Activated CD4-positive, alpha-beta memory T cell treated with anti-CD3 and anti-CD28 coated beads for 36 hours (primary cell): ENCODE measurements around the gene GATAD2B. TPM values are rescaled to one million over a fixed set of nuclear protein-coding genes. Genes with fewer than 3 reads are reported as not detected.
A peak's percentile ranks its signal among the peaks of the same experiment; 100 is the strongest.

ENCODE experiments used
- CTCF ChIA-PET: fragments of 350-600 bp; sonication (Branson Sonifier 250); formaldehyde crosslinking; loops from one replicate; lab custom pipeline; 2021; ENCODE audit warnings: antibody characterized with exemption, inconsistent platforms; lab: Charles Lee
- POLR2A ChIA-PET: fragments of 350-600 bp; sonication (Branson Sonifier 250); formaldehyde crosslinking; loops from one replicate; lab custom pipeline; 2021; ENCODE audit warnings: antibody characterized with exemption; lab: Charles Lee
- DNase-seq: peaks from one replicate; pipeline ENCODE4 v3.0.0-alpha.2; 2020
- H3K27ac Mint-ChIP-seq: one replicate; pipeline ENCODE4 v1.8.0; 2021; ENCODE audit warnings: mixed read lengths
- H3K27me3 Mint-ChIP-seq: one replicate; pipeline ENCODE4 v1.8.0; 2021; ENCODE audit warnings: mixed read lengths
- H3K36me3 Mint-ChIP-seq: one replicate; pipeline ENCODE4 v1.8.0; 2021; ENCODE audit warnings: mixed read lengths
- H3K4me1 Mint-ChIP-seq: one replicate; pipeline ENCODE4 v1.8.0; 2021; ENCODE audit warnings: low read depth, mixed read lengths
- H3K4me3 Mint-ChIP-seq: one replicate; pipeline ENCODE4 v1.8.0; 2021; ENCODE audit warnings: mild to moderate bottlenecking, mixed read lengths
- H3K9me3 Mint-ChIP-seq: one replicate; pipeline ENCODE4 v1.8.0; 2021; ENCODE audit warnings: mixed read lengths
- intact Hi-C: fragments of 100-400 bp; cut with micrococcal nuclease; formaldehyde crosslinking; loops from one replicate; pipeline ENCODE4 v1.15.1; 2023
- total RNA-seq, 2 experiments: library from RNA; stranded (reverse); gene quantifications; one replicate each; pipeline ENCODE4 v1.2.3, GENCODE V29; 2021

GATAD2B gene
- total RNA-seq, 2 experiments from 2014 or later, result 66.4 to 67.9 TPM

- peak; percentile 51 for DNase-seq
- Mint-ChIP-seq H3K4me3 (peak overlapping the region; percentile 76), H3K27me3 (no peaks in the 10 kb centered on the region), H3K9me3 (no peaks in the 10 kb centered on the region), H3K4me1 (peaks cover 42% of the 10 kb centered on the region), H3K36me3 (peaks cover 34% of the 10 kb centered on the region), H3K27ac (peak overlapping the region; percentile 85)
- intact Hi-C loops, result loop anchor here (10.0 kb wide), 3 partner anchors 312 to 472 kb away; partner anchors contain the start of genes HAX1, S100A3, S100A4 and S100A5
- CTCF ChIA-PET, result interaction anchor here (2.6 to 2.7 kb wide), 2 partner anchors 17 to 24 kb away, joined by 18 to 20 read pairs; partner anchors contain the start of genes DENND4B and RAB13
- POLR2A ChIA-PET, result interaction anchor here (0.7 to 2.8 kb wide), 10 partner anchors 11 to 258 kb away, joined by 3 to 19 read pairs (median 4); partner anchors contain the start of genes DENND4B, JTB, RPS27 and UBAP2L
Measured at GRCh38 chr1:153962088-153963029, 39.6 kb upstream of the GATAD2B start.

GRCh38 chr1:153961421-153961820 is 38.6 kb upstream of the GATAD2B start:
- intact Hi-C loops, result loop anchor here (10.0 kb wide), 3 partner anchors 313 to 473 kb away; partner anchors contain the start of genes HAX1, S100A3, S100A4 and S100A5
- H3K4me1 Mint-ChIP-seq, result peaks cover 49% of the 10 kb centered on the region
- H3K9me3 Mint-ChIP-seq, result no peaks in the 10 kb centered on the region
- ChIA-PET POLR2A (interaction anchor here (0.9 to 1.0 kb wide), 2 partner anchors 12 to 29 kb away, joined by 3 read pairs; partner anchors contain the start of gene RPS27), CTCF (interaction anchor here (1.4 kb wide), 1 partner anchor 15 kb away, joined by 3 read pairs; the partner anchor contains the start of gene DENND4B)
- no peak for DNase-seq
- H3K27ac Mint-ChIP-seq, result peak overlapping the region; percentile 85
- H3K36me3 Mint-ChIP-seq, result peaks cover 28% of the 10 kb centered on the region
- H3K4me3 Mint-ChIP-seq, result peak overlapping the region; percentile 76
- H3K27me3 Mint-ChIP-seq, result no peaks in the 10 kb centered on the region

- DNase-seq, result no peak
- H3K4me1 Mint-ChIP-seq, result peaks cover 49% of the 10 kb centered on the region
- intact Hi-C loops, result loop anchor here (10.0 kb wide), 3 partner anchors 315 to 475 kb away; partner anchors contain the start of genes HAX1, S100A3, S100A4 and S100A5
- H3K27ac Mint-ChIP-seq, result peak overlapping the region; percentile 26
- H3K36me3 Mint-ChIP-seq, result peaks cover 26% of the 10 kb centered on the region
- no peaks in the 10 kb centered on the region for H3K9me3 Mint-ChIP-seq
- no peaks in the 10 kb centered on the region for H3K27me3 Mint-ChIP-seq
- POLR2A ChIA-PET, result no interaction called here
- CTCF ChIA-PET, result interaction anchor here (2.4 kb wide), 1 partner anchor 14 kb away, joined by 13 read pairs; the partner anchor contains the start of gene DENND4B
- H3K4me3 Mint-ChIP-seq, result no peak overlapping the region
Measured at GRCh38 chr1:153960206-153960605, 37.4 kb upstream of the GATAD2B start.

- CTCF ChIA-PET, result interaction anchor here (1.2 to 2.4 kb wide), 3 partner anchors 8 to 28 kb away, joined by 4 to 13 read pairs (median 6); partner anchors contain the start of genes CREB3L4 and DENND4B
Measured at GRCh38 chr1:153959454-153959853, 36.7 kb upstream of the GATAD2B start.

GRCh38 chr1:153958961-153959260 is 36.1 kb upstream of the GATAD2B start:
- intact Hi-C loops, result loop anchor here (1.0 to 5.0 kb wide), 7 partner anchors 8 to 327 kb away; partner anchors contain the start of genes CHTOP, CREB3L4, GATAD2B and JTB
- ChIA-PET CTCF (interaction anchor here (1.0 to 2.4 kb wide), 4 partner anchors 9 to 28 kb away, joined by 3 to 13 read pairs (median 5); partner anchors contain the start of genes CREB3L4, DENND4B and RAB13), POLR2A (interaction anchor here (0.7 to 4.1 kb wide), 7 partner anchors 7 to 33 kb away, joined by 3 to 23 read pairs (median 4); partner anchors contain the start of genes CREB3L4, DENND4B, JTB and RPS27)
- no peaks in the 10 kb centered on the region for H3K9me3 Mint-ChIP-seq
- no peak for DNase-seq
- peak overlapping the region; percentile 96 for H3K27ac Mint-ChIP-seq
- no peaks in the 10 kb centered on the region for H3K27me3 Mint-ChIP-seq
- H3K4me1 Mint-ChIP-seq, result peaks cover 50% of the 10 kb centered on the region
- H3K36me3 Mint-ChIP-seq, result peaks cover 31% of the 10 kb centered on the region
- H3K4me3 Mint-ChIP-seq, result peak overlapping the region; percentile 97

More at GRCh38 chr1:153959454-153959853, 36.7 kb upstream of the GATAD2B start:
- POLR2A ChIA-PET, result interaction anchor here (0.7 to 4.1 kb wide), 6 partner anchors 7 to 32 kb away, joined by 3 to 23 read pairs (median 4); partner anchors contain the start of genes CREB3L4, DENND4B and JTB
- H3K27me3 Mint-ChIP-seq, result no peaks in the 10 kb centered on the region
- H3K4me1 Mint-ChIP-seq, result peaks cover 49% of the 10 kb centered on the region
- H3K27ac Mint-ChIP-seq, result peak overlapping the region; percentile 26
- DNase-seq, result no peak
- intact Hi-C loops, result loop anchor here (2.0 to 5.0 kb wide), 2 partner anchors 37 to 327 kb away; partner anchors contain the start of genes CHTOP and GATAD2B
- H3K9me3 Mint-ChIP-seq, result no peaks in the 10 kb centered on the region
- peaks cover 26% of the 10 kb centered on the region for H3K36me3 Mint-ChIP-seq
- H3K4me3 Mint-ChIP-seq, result no peak overlapping the region

- intact Hi-C loops, result loop anchor here (1.0 to 5.0 kb wide), 7 partner anchors 9 to 326 kb away; partner anchors contain the start of genes CHTOP, CREB3L4, GATAD2B and JTB
- ChIA-PET POLR2A (interaction anchor here (0.7 to 4.1 kb wide), 8 partner anchors 8 to 36 kb away, joined by 3 to 23 read pairs (median 4); partner anchors contain the start of genes CREB3L4, DENND4B, JTB and RPS27), CTCF (interaction anchor here (1.0 to 2.4 kb wide), 4 partner anchors 9 to 29 kb away, joined by 3 to 13 read pairs (median 5); partner anchors contain the start of genes CREB3L4, DENND4B and RAB13)
- Mint-ChIP-seq H3K27me3 (no peaks in the 10 kb centered on the region), H3K27ac (peak within 1 kb of the TSS; percentile 96), H3K36me3 (peaks cover 33% of the 10 kb centered on the region), H3K4me3 (peak within 1 kb of the TSS; percentile 97), H3K4me1 (peaks cover 51% of the 10 kb centered on the region), H3K9me3 (no peaks in the 10 kb centered on the region)
- peak; percentile 99 for DNase-seq
Measured at GRCh38 chr1:153958111-153958960, 35.6 kb upstream of the GATAD2B start, which contains the start of gene CRTC2. TSS of gene CRTC2 (minus strand) at chr1:153958612. CDS start at chr1:153958497, 115 bp downstream.

GRCh38 chr1:153957744-153958110 is 35.0 kb upstream of the GATAD2B start:
- no peaks in the 10 kb centered on the region for H3K27me3 Mint-ChIP-seq
- DNase-seq, result peak; percentile 65
- H3K36me3 Mint-ChIP-seq, result peaks cover 35% of the 10 kb centered on the region
- intact Hi-C loops, result loop anchor here (1.0 to 5.0 kb wide), 7 partner anchors 10 to 325 kb away; partner anchors contain the start of genes CHTOP, CREB3L4, GATAD2B and JTB
- H3K27ac Mint-ChIP-seq, result peak overlapping the region; percentile 96
- H3K9me3 Mint-ChIP-seq, result no peaks in the 10 kb centered on the region
- H3K4me1 Mint-ChIP-seq, result peaks cover 51% of the 10 kb centered on the region
- H3K4me3 Mint-ChIP-seq, result peak overlapping the region; percentile 97
- CTCF ChIA-PET, result interaction anchor here (1.0 to 2.4 kb wide), 3 partner anchors 11 to 92 kb away, joined by 3 to 31 read pairs (median 13); partner anchors contain the start of gene DENND4B
- POLR2A ChIA-PET, result interaction anchor here (1.2 to 4.1 kb wide), 4 partner anchors 9 to 36 kb away, joined by 3 to 23 read pairs (median 17); partner anchors contain the start of genes CREB3L4 and DENND4B

- Mint-ChIP-seq H3K27ac (peak overlapping the region; percentile 96), H3K9me3 (no peaks in the 10 kb centered on the region), H3K4me1 (peaks cover 46% of the 10 kb centered on the region), H3K36me3 (peaks cover 36% of the 10 kb centered on the region), H3K4me3 (peak overlapping the region; percentile 97), H3K27me3 (no peaks in the 10 kb centered on the region)
- DNase-seq, result no peak
- POLR2A ChIA-PET, result interaction anchor here (0.8 to 4.1 kb wide), 6 partner anchors 9 to 35 kb away, joined by 3 to 23 read pairs (median 4); partner anchors contain the start of genes CREB3L4 and DENND4B
- intact Hi-C loops, result loop anchor here (5.0 kb wide), 1 partner anchor 325 kb away; the partner anchor contains the start of gene CHTOP
- CTCF ChIA-PET, result interaction anchor here (0.9 to 2.4 kb wide), 6 partner anchors 11 to 323 kb away, joined by 3 to 31 read pairs (median 4); partner anchors contain the start of genes CHTOP, DENND4B, JTB and RAB13
Measured at GRCh38 chr1:153956997-153957715, 34.4 kb upstream of the GATAD2B start.

- DNase-seq, result no peak
- Mint-ChIP-seq H3K4me1 (peaks cover 33% of the 10 kb centered on the region), H3K4me3 (no peak overlapping the region), H3K9me3 (no peaks in the 10 kb centered on the region), H3K36me3 (peaks cover 40% of the 10 kb centered on the region), H3K27ac (peak overlapping the region; percentile 47), H3K27me3 (no peaks in the 10 kb centered on the region)
- POLR2A ChIA-PET, result interaction anchor here (3.3 kb wide), 1 partner anchor 9 kb away, joined by 21 read pairs; the partner anchor contains the start of gene DENND4B
- CTCF ChIA-PET, result interaction anchor here (1.1 kb wide), 1 partner anchor 9 kb away, joined by 4 read pairs; the partner anchor contains the start of gene DENND4B
- intact Hi-C loops, result loop anchor here (5.0 kb wide), 1 partner anchor 323 kb away; the partner anchor contains the start of gene CHTOP
Measured at GRCh38 chr1:153954826-153955225, 32.1 kb upstream of the GATAD2B start.
